ENCODE results near the gene TBC1D5.

Gene TBC1D5

GRCh38 chr3:17261627-17262369, 480.6 kb downstream of the TBC1D5 start:
- DNase-seq: no peak

GRCh38 chr3:17260257-17260656, 482.2 kb downstream of the TBC1D5 start:
- DNase-seq: no peak

GRCh38 chr3:17259685-17260084, 482.7 kb downstream of the TBC1D5 start:
- DNase-seq: no peak

- no peak for DNase-seq
Measured at GRCh38 chr3:17258823-17259436, 483.5 kb downstream of the TBC1D5 start.

GRCh38 chr3:17257269-17257668, 485.2 kb downstream of the TBC1D5 start:
- no peak for DNase-seq

- DNase-seq: no peak
Measured at GRCh38 chr3:17243621-17244020, 498.8 kb downstream of the TBC1D5 start.

GRCh38 chr3:17239417-17239816, 503.0 kb downstream of the TBC1D5 start:
- DNase-seq: no peak

GRCh38 chr3:17238023-17238422, 504.4 kb downstream of the TBC1D5 start:
- no peak for DNase-seq

- DNase-seq: no peak
Measured at GRCh38 chr3:17235310-17235709, 507.1 kb downstream of the TBC1D5 start.

- DNase-seq: no peak
Measured at GRCh38 chr3:17234382-17234781, 508.0 kb downstream of the TBC1D5 start.

GRCh38 chr3:17233398-17233800, 509.0 kb downstream of the TBC1D5 start:
- DNase-seq: no peak

- no peak for DNase-seq
Measured at GRCh38 chr3:17232442-17232841, 510.0 kb downstream of the TBC1D5 start.

- no peak for DNase-seq
Measured at GRCh38 chr3:17231537-17232261, 510.7 kb downstream of the TBC1D5 start.

GRCh38 chr3:17227472-17227871, 515.0 kb downstream of the TBC1D5 start:
- DNase-seq: no peak

GRCh38 chr3:17221529-17221928, 520.9 kb downstream of the TBC1D5 start:
- DNase-seq: no peak

- no peak for DNase-seq
Measured at GRCh38 chr3:17219593-17219992, 522.8 kb downstream of the TBC1D5 start.

- DNase-seq: no peak
Measured at GRCh38 chr3:17218587-17218986, 523.8 kb downstream of the TBC1D5 start.

- DNase-seq: no peak
Measured at GRCh38 chr3:17217588-17217987, 524.8 kb downstream of the TBC1D5 start.

GRCh38 chr3:17213102-17213501, 529.3 kb downstream of the TBC1D5 start:
- DNase-seq: no peak

GRCh38 chr3:17207979-17208378, 534.5 kb downstream of the TBC1D5 start:
- no peak for DNase-seq

GRCh38 chr3:17207019-17207418, 535.4 kb downstream of the TBC1D5 start:
- DNase-seq: no peak

- no peak for DNase-seq
Measured at GRCh38 chr3:17204049-17204650, 538.3 kb downstream of the TBC1D5 start.

- no peak for DNase-seq
Measured at GRCh38 chr3:17201538-17201937, 540.9 kb downstream of the TBC1D5 start.
